Measurements from ENCODE around the gene ZNF529.

Gene ZNF529

GRCh38 chr19:36508325-36508724, 64.8 kb downstream of the ZNF529 start:
- no peak for DNase-seq

DNA sequence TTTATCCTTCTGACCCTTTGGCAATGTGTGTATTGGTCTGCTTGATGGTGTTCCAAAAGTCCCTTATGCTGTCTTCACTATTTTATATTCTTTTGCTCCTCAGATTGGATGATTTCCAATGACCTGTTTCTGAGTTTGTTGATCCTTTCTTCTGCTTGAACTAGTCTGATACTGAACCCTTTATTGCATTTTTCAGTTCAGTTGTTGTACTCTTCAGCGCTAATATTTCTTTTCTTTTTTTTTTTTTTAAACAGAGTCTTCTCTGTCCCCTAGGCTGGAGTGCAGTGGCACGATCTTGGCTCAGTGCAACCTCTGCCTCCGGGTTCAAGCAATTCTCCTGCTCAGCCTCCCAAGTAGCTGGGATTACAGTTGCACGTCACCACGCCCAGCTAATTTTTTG, 71.1 kb downstream of the ZNF529 start:
- no peak for DNase-seq

DNA sequence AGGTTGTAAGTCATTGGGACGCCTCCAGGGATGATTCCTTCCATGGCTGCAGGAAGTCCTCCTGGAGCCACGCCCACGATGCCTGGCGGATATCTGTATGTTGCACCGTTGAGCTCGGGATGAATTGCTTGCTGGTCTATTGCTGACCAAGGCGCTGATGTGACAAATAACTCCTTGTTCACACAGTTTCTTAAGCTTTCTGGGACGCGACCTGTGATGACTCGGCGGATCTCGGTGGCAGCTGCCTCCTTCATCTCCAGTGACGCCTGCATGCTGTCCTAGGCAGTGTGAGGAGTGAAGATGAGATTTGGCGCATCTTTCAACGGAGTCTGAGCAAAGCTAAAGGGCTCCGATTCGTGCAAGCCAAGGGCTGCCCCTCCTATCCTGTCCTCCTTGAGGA, 76.1 kb downstream of the ZNF529 start:
- DNase-seq: no peak

Data from activated T-cell treated with anti-CD3 and anti-CD28 coated beads, Interleukin-2, amount 50 U/mL, for 48 hours (primary cell).